ENCODE data around the gene CHMP3. TPM values are rescaled to one million over a fixed set of nuclear protein-coding genes. Genes with fewer than 3 reads are reported as not detected.

The CHMP3 gene
- total and polyA plus RNA-seq, 4 donors: 49.4 to 127 (median 99.5) TPM

- H3K36me3 ChIP-seq (ENCODE audit: control insufficient read depth in 4 of 4, insufficient read depth in 4 of 4, low read length in 4 of 4): peaks cover 39 to 75% (median 51%) of the 10 kb centered on the region in 4 donors
- H3K27me3 ChIP-seq (ENCODE audit: control insufficient read depth in 3 of 3, insufficient read depth in 3 of 3, low read length in 2 of 3): no peaks in the 10 kb centered on the region
- TF ChIP-seq CTCF (IDR thresholded peaks at IDR 0.05; ENCODE audit: control extremely low read depth, extremely low read depth): no peak
- no peak overlapping the region for H3K9ac ChIP-seq (ENCODE audit: insufficient read depth in 1 of 2, low read length in 2 of 2)
- no peak for DNase-seq
- no peak overlapping the region for H3K4me3 ChIP-seq
- H3K27ac ChIP-seq (ENCODE audit: low read depth in 1 of 2, low read length in 1 of 2): no peak overlapping the region
- 88 to 96% methylated on average over 4 of the region's 4 CpGs for WGBS, 2 donors
- H3K9me3 ChIP-seq (ENCODE audit: control insufficient read depth in 4 of 4, insufficient read depth in 3 of 4, low read length in 3 of 4): no peaks in the 10 kb centered on the region
- H3K4me1 ChIP-seq (ENCODE audit: control insufficient read depth in 5 of 5, insufficient read depth in 5 of 5, low read length in 5 of 5): peaks cover 0 to 9% (median 0%) of the 10 kb centered on the region in 5 donors
- ATAC-seq (ENCODE audit: insufficient read depth, low FRiP score): no peak
These were observed 72.2 kb downstream of the CHMP3 start for GRCh38 chr2:86491088-86491487.

- DNase-seq (no peak), ATAC-seq (ENCODE audit: insufficient read depth, low FRiP score) (no peak)
- Histone ChIP-seq H3K27me3 (ENCODE audit: control insufficient read depth in 3 of 3, insufficient read depth in 3 of 3, low read length in 2 of 3) (no peaks in the 10 kb centered on the region), H3K9me3 (ENCODE audit: control insufficient read depth in 4 of 4, insufficient read depth in 3 of 4, low read length in 3 of 4) (no peaks in the 10 kb centered on the region), H3K36me3 (ENCODE audit: control insufficient read depth in 4 of 4, insufficient read depth in 4 of 4, low read length in 4 of 4) (peaks cover 43 to 82% (median 58%) of the 10 kb centered on the region in 4 donors), H3K9ac (ENCODE audit: insufficient read depth in 1 of 2, low read length in 2 of 2) (no peak overlapping the region), H3K4me3 (no peak overlapping the region), H3K27ac (ENCODE audit: low read depth in 1 of 2, low read length in 1 of 2) (peak overlapping the region in 1 of 2 donors; percentile 41), H3K4me1 (ENCODE audit: control insufficient read depth in 5 of 5, insufficient read depth in 5 of 5, low read length in 5 of 5) (peaks cover 0 to 9% (median 0%) of the 10 kb centered on the region in 5 donors)
- WGBS, 2 donors: 91 to 94% methylated on average over 4 of the region's 4 CpGs
- TF ChIP-seq CTCF (IDR thresholded peaks at IDR 0.05; ENCODE audit: control extremely low read depth, extremely low read depth): no peak
These were observed 73.0 kb downstream of the CHMP3 start for GRCh38 chr2:86490245-86490644.

GRCh38 chr2:86489542-86489941 lies 73.7 kb downstream of the CHMP3 start:
- no peak for TF ChIP-seq CTCF (IDR thresholded peaks at IDR 0.05; ENCODE audit: control extremely low read depth, extremely low read depth)
- WGBS, 2 donors: 97% methylated on average over 3 of the region's 3 CpGs
- Histone ChIP-seq H3K4me3 (no peak overlapping the region), H3K9me3 (ENCODE audit: control insufficient read depth in 4 of 4, insufficient read depth in 3 of 4, low read length in 3 of 4) (no peaks in the 10 kb centered on the region), H3K27me3 (ENCODE audit: control insufficient read depth in 3 of 3, insufficient read depth in 3 of 3, low read length in 2 of 3) (no peaks in the 10 kb centered on the region), H3K9ac (ENCODE audit: insufficient read depth in 1 of 2, low read length in 2 of 2) (no peak overlapping the region), H3K27ac (ENCODE audit: low read depth in 1 of 2, low read length in 1 of 2) (no peak overlapping the region), H3K4me1 (ENCODE audit: control insufficient read depth in 5 of 5, insufficient read depth in 5 of 5, low read length in 5 of 5) (peaks cover 0 to 9% (median 0%) of the 10 kb centered on the region in 5 donors), H3K36me3 (ENCODE audit: control insufficient read depth in 4 of 4, insufficient read depth in 4 of 4, low read length in 4 of 4) (peaks cover 45 to 88% (median 61%) of the 10 kb centered on the region in 4 donors)
- no peak for DNase-seq
- ATAC-seq (ENCODE audit: insufficient read depth, low FRiP score): no peak
